ENCODE data around the gene SUSD4.
A peak's percentile ranks its signal among the peaks of the same experiment; 100 is the strongest.

Gene SUSD4

DNA sequence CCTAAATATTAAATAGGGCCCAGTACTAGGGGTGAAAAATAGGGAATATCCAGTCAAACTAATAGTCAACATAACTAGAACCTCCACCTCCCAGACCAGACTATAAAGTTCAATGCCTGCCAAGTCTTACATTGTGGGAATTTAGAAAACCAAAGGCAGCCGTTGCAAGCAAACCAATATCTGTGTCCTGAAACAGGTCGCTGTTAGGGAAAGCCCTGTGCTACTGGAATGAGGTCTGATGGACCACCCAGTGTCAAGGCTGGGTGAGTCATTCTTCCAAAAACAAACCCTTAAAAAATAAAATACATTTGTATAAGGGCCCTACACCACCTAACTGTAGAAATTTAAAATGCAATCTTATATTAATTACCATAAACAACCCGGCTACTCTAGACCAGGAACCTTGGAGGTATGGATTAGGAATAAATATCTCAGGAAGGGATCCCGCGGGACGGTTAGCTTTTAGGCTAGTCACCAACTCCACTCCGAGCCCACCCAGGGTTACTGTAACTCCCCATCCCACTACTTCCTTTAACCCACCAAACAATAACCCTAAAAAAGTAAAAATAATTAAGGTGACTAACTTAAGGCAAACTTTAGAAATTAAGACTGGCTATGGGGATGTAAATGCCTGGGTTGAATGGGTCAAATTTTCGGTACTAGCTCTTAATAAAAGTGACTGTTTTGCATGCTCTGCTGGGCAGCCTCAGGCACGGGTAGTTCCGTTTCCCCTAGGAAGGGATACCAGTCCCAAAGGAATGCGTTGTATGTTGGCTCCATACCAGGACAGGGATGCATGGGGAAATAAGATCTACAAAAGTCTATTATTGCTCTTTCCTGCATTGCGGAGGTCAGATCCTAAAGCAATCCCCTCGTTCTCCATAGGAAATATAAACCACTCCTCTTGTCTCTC, 155.6 kb downstream of the SUSD4 start:
- no peak for DNase-seq

GRCh38 chr1:223207293-223208066, 156.5 kb downstream of the SUSD4 start:
- DNase-seq, result no peak

DNA sequence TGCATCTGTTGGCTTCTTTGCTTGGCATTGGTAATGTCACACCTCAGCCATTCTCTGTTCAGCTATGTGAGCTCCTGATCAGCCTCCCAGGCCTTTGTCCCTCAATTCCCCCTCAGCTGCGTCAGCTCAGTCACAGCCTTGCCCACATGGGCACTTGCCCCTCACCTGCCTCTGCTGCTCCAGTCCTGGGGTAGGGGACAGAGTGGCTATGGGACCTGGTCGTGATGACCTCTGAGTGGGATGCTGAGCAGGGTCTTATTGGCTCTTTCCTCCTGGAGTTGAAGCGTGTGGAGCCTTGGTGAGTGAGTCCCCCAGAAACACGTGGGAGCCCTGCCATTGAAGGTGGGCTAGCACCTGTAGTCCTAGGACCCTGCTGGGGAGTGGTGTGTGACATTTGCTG, 159.6 kb downstream of the SUSD4 start:
- no peak for DNase-seq

DNA sequence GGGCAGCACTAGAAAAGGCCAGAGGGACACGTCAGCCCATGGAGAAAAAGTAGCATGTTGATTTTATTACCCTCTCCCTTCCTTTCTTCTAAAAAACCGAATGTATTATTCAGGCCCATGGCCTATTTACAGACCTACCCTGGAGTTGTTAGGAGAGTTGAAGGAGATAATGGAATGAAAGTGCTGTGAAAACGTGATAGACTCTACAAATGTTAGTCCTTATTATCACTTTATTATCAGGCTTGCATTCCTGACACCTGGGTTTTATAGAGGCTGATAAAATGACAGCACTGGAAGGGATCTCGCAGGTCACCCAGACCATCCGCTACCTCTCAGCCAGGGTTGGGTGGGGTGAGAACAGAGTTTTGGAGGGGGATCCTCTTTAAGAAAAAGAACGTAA, 160.3 kb downstream of the SUSD4 start:
- no peak for DNase-seq

- DNase-seq, result no peak
Observed at GRCh38 chr1:223203034-223203408, 161.0 kb downstream of the SUSD4 start.

DNA sequence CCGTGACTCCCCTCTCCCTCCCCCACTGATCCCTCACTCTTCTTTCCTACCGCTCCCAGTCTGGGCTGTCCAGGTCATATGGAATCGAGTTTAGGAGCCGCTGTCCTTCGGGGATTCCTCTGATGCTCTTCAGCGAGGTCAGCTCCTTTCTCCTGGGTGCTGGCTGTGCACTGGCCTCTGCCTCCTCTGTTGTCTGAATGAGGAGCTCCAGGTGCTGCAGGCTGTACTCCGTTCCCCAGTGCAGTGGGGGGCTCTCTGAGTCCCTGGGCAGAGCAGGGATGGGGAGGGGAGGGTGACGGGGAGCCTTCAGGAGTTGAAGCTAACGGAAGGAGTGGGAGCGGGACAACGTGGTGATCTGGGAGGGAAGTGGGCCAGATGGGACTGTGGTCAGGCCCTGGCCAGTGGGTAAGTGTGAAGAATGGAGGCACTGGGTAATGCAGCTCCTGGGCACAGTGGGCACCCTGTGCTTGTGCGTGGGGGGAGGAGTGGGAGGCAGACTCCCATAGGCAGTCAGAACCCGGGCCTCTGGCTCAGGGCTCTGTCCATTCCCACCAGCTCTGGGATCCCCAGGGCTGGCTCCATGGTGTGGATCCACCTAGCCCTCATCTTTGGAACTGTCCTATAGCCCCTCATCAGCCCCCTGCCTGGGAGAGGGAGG, 161.5 kb downstream of the SUSD4 start:
- DNase-seq, result no peak

DNA sequence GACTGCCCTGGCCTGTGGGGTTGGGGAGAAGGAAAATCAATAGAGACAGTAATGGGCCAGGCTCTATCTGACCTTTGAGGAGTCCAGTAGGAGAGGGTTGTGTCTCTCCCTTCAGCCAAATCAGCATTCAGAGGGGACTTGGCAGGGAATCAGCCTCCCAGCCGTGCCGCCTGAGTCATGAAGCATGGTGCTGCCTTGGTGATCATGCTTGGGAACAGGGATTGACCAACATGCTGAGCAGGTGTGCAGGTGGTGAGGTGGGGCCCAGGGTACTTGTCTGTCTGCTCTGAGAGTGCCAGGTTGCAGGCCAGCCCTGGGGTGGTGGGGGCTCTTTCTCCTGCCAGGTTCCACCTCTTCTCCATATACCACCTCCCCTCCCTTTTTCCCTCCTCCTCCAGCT, 162.0 kb downstream of the SUSD4 start:
- DNase-seq, result no peak

DNA sequence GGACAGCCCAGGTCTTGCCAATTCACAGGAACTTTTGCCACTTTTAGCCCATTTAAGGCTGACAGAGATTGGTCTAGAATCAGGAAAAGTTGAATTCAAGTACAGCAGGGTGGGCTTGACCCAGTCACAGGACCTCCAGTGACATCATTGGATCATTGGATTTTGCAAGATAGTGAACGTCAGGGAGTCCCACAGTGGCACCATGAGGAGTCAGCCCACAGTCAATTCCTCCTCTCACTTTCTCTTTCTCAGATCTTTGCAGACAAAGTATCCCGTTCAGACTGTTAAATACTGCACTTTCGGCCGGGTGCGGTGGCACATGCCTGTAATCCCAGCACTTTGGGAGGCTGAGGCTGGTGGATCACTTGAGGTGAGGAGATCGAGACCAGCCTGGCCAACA, 163.1 kb downstream of the SUSD4 start:
- no peak for DNase-seq

GRCh38 chr1:223199094-223199647, 164.8 kb downstream of the SUSD4 start:
- no peak for DNase-seq

GRCh38 chr1:223198628-223198965, 165.4 kb downstream of the SUSD4 start:
- no peak for DNase-seq

GRCh38 chr1:223197923-223198627, 165.9 kb downstream of the SUSD4 start:
- no peak for DNase-seq

GRCh38 chr1:223189903-223190724, 173.9 kb downstream of the SUSD4 start:
- DNase-seq, result peak; percentile 33

- no peak for DNase-seq
Observed at GRCh38 chr1:223189525-223189902, 174.5 kb downstream of the SUSD4 start.

DNA sequence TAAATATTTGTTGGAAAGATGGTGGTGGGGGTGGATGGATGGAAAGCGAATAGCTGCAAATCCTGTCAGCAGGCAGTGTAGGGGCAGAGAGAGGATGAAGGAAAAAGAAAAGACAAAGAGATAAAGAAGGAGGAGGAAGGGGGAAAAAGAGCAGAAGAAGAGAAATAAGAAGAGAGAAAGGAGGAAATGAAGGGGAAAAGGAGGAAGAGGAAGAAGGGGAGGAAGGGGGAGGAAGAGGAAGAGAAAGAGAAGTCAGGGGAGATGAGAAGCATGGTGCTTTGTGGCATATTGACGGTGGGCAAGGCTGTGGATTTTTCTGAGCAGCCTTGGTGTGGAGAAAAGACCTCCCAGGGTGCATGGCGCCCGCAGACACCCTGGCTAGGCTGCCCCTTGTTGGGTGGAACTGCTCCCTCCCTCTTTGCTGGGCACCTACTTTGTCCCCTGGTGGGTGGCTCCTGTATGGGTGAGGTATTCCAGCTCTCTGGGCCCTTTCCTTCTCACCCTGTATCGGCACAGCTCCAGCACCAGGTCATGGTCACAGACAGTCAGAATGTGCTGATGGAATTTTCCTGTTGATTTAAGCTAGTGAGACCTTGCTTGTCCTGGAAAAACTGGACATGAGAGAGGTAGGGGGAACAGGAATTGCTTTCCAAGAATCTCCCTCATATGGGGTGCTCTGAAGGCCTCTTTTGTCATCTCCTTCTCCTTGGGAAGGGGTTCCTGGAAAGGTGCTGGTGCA, 175.2 kb downstream of the SUSD4 start:
- no peak for DNase-seq

- no peak for DNase-seq
Observed at GRCh38 chr1:223186800-223187199, 177.2 kb downstream of the SUSD4 start.

DNA sequence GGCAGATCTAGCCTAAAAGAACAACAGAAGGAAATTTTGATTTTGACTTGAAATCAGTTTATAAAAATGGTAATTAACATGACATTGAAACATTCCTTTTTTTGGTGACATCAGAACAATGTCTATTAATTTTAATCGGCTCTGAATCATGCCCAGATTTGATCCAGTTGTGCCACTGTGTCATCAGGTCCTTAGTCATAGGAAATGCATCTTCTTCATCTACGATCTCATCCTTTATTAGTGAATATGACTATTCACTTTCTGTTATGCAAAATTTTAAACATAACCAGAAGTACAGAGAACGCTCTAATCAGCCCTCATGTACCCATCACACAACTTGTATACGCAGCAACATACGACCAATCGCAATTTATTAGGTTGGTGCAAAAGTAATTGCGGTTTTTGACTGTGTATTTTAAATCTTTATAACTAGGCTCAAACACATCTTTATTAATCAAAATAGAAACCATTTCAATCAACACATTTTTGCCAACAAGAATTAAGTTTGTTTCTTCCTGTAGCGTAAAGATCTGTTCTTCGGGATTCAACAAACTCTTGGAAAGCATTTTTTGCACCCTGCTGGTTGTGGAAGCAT, 180.6 kb downstream of the SUSD4 start:
- DNase-seq, result no peak

- no peak for DNase-seq
Observed at GRCh38 chr1:223180731-223181321, 183.2 kb downstream of the SUSD4 start.

GRCh38 chr1:223179786-223180185, 184.2 kb downstream of the SUSD4 start:
- no peak for DNase-seq

- no peak for DNase-seq
Observed at GRCh38 chr1:223179280-223179679, 184.7 kb downstream of the SUSD4 start.

DNA sequence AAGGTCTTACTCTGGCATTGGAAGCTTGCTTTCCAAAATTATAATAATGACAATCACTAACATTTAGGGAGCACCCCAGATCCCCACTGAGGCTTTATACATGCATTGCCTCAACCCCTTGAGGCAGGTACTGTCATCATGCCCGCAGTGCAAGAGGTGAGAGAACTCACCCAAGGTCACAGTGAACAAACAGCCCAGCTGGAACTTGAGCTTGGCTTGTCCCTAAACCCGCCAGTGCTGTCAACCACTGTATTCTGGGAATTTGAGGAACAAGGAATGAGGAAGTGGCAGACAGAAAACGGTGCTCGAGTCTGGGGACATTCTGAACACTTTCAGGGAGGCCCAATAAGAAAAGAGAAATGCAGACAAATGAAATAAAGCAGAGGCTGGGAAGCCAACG, 186.3 kb downstream of the SUSD4 start:
- no peak for DNase-seq

Data from activated gamma-delta T cell treated with Interleukin-2 at 50 U/mL for 16 hours (primary cell).